H9 (cell line): ENCODE measurements around the gene PTPMT1. TPM values are rescaled to one million over a fixed set of nuclear protein-coding genes. Genes with fewer than 3 reads are reported as not detected.
A peak's percentile ranks its signal among the peaks of the same experiment; 100 is the strongest.

Experiments used
- DNase-seq: peaks from one replicate; pipeline ENCODE4 v3.0.0-alpha.2; 2017
- H2AFZ ChIP-seq: one replicate; pipeline ENCODE4 v1.6.1; 2013; ENCODE audit warnings: mild to moderate bottlenecking, low read length, control low read depth, moderate library complexity
- H2AK5ac ChIP-seq: 2 replicates; pipeline ENCODE4 v1.6.1; 2013; ENCODE audit warnings: low read length, control low read depth, mixed read lengths; ENCODE audit not compliant: insufficient read length
- H2BK120ac ChIP-seq: one replicate; pipeline ENCODE4 v1.6.1; 2013; ENCODE audit warnings: low read depth, mild to moderate bottlenecking, low read length, control low read depth, inconsistent platforms; ENCODE audit not compliant: poor library complexity, severe bottlenecking
- H2BK12ac ChIP-seq: 2 replicates; pipeline ENCODE4 v1.6.1; 2013; ENCODE audit warnings: low read length, control low read depth, mixed read lengths, low read depth; ENCODE audit not compliant: insufficient read length
- H2BK15ac ChIP-seq: 2 replicates; pipeline ENCODE4 v1.6.1; 2013; ENCODE audit warnings: low read depth, low read length, control low read depth
- H2BK20ac ChIP-seq: one replicate; pipeline ENCODE4 v1.6.1; 2013; ENCODE audit warnings: low read depth, mild to moderate bottlenecking, low read length, control low read depth, inconsistent platforms; ENCODE audit not compliant: poor library complexity, severe bottlenecking
- H2BK5ac ChIP-seq: 2 replicates; pipeline ENCODE4 v1.6.1; 2013; ENCODE audit warnings: low read length, control low read depth, mixed read lengths; ENCODE audit not compliant: insufficient read length
- H3K14ac ChIP-seq: 2 replicates; pipeline ENCODE4 v1.6.1; 2013; ENCODE audit warnings: low read length, control low read depth; ENCODE audit not compliant: insufficient read depth
- H3K18ac ChIP-seq: 2 replicates; pipeline ENCODE4 v1.6.1; 2013; ENCODE audit warnings: low read depth, mild to moderate bottlenecking, mixed read lengths, low read length, control low read depth; ENCODE audit not compliant: insufficient read length
- H3K23ac ChIP-seq: 2 replicates; pipeline ENCODE4 v1.6.1; 2013; ENCODE audit warnings: low read length, control low read depth, mixed read lengths, low read depth; ENCODE audit not compliant: insufficient read length
- H3K23me2 ChIP-seq: 2 replicates; pipeline ENCODE4 v1.6.1; 2013; ENCODE audit warnings: low read depth, mild to moderate bottlenecking, mixed read lengths, low read length, control low read depth; ENCODE audit not compliant: insufficient read length, poor library complexity, severe bottlenecking
- H3K27ac ChIP-seq: 2 replicates; pipeline ENCODE4 v1.5.1; 2013; ENCODE audit warnings: low read length, control low read depth, mixed read lengths, low read depth; ENCODE audit not compliant: insufficient read length
- H3K27me3 ChIP-seq: 2 replicates; pipeline ENCODE4 v1.6.1; 2013; ENCODE audit warnings: low read length, control low read depth, inconsistent platforms; ENCODE audit not compliant: insufficient read depth
- H3K4ac ChIP-seq: 2 replicates; pipeline ENCODE4 v1.6.1; 2013; ENCODE audit warnings: low read depth, mild to moderate bottlenecking, control low read depth, inconsistent platforms, low read length, moderate library complexity
- H3K4me1 ChIP-seq: 2 replicates; pipeline ENCODE4 v1.6.1; 2013; ENCODE audit warnings: low read length, control low read depth, inconsistent platforms; ENCODE audit not compliant: insufficient read depth
- H3K4me2 ChIP-seq: 2 replicates; pipeline ENCODE4 v1.6.1; 2013; ENCODE audit warnings: low read length, control low read depth, mixed read lengths; ENCODE audit not compliant: insufficient read length, insufficient read depth
- H3K56ac ChIP-seq: 2 replicates; pipeline ENCODE4 v1.6.1; 2013; ENCODE audit warnings: low read depth, mild to moderate bottlenecking, mixed read lengths, low read length, control low read depth; ENCODE audit not compliant: insufficient read length
- H3K79me1 ChIP-seq: 2 replicates; pipeline ENCODE4 v1.6.1; 2013; ENCODE audit warnings: low read depth, mild to moderate bottlenecking, moderate library complexity, low read length, control low read depth, inconsistent platforms; ENCODE audit not compliant: insufficient read depth, poor library complexity, severe bottlenecking
- H3K79me2 ChIP-seq: 2 replicates; pipeline ENCODE4 v1.6.1; 2013; ENCODE audit warnings: low read length, control low read depth, inconsistent platforms; ENCODE audit not compliant: insufficient read depth
- H3K9ac ChIP-seq: 2 replicates; pipeline ENCODE4 v1.6.1; 2013; ENCODE audit warnings: low read length, control low read depth, mixed read lengths; ENCODE audit not compliant: insufficient read length; ENCODE audit errors: extremely low read depth
- H3K9me3 ChIP-seq: one replicate; pipeline ENCODE4 v1.6.1; 2013; ENCODE audit warnings: low read depth, low read length, inconsistent platforms; ENCODE audit not compliant: control insufficient read depth
- H3T11ph ChIP-seq: one replicate; pipeline ENCODE4 v1.6.1; 2013; ENCODE audit warnings: mild to moderate bottlenecking, low read length, control low read depth, inconsistent platforms
- H4K20me1 ChIP-seq: one replicate; pipeline ENCODE4 v1.6.1; 2013; ENCODE audit not compliant: control insufficient read depth, insufficient read length, insufficient read depth
- H4K5ac ChIP-seq: 2 replicates; pipeline ENCODE4 v1.6.1; 2013; ENCODE audit warnings: low read depth, mild to moderate bottlenecking, mixed read lengths, low read length, control low read depth; ENCODE audit not compliant: insufficient read length
- H4K8ac ChIP-seq: replicated peaks from 2 replicates; pipeline ENCODE4 v1.6.1; 2013; ENCODE audit warnings: low read length, control low read depth, mixed read lengths, low read depth; ENCODE audit not compliant: insufficient read length
- H4K91ac ChIP-seq: 2 replicates; pipeline ENCODE4 v1.6.1; 2013; ENCODE audit warnings: low read depth, mild to moderate bottlenecking, moderate library complexity, mixed read lengths, low read length, control low read depth; ENCODE audit not compliant: insufficient read length
- H3K27ac Mint-ChIP-seq, 3 experiments: 2 replicates in 2 of 3; 3 replicates in 1 of 3; pipeline ENCODE4 v1.8.0; 2020 to 2021; ENCODE audit warnings: mixed read lengths in 3 of 3, mild to moderate bottlenecking in 1 of 3, moderate library complexity in 1 of 3
- H3K27me3 Mint-ChIP-seq: 2 replicates; pipeline ENCODE4 v1.8.0; 2021; ENCODE audit warnings: low read depth, mild to moderate bottlenecking, moderate library complexity, mixed read lengths
- H3K36me3 Mint-ChIP-seq, 3 experiments: 2 replicates in 2 of 3; 3 replicates in 1 of 3; pipeline ENCODE4 v1.8.0; 2020 to 2021; ENCODE audit warnings: low read depth in 3 of 3, mixed read lengths in 3 of 3; ENCODE audit not compliant: insufficient read depth in 1 of 3
- H3K4me1 Mint-ChIP-seq, 2 experiments: 2 replicates each; pipeline ENCODE4 v1.8.0; 2020; ENCODE audit warnings: mixed read lengths in 2 of 2
- H3K4me3 Mint-ChIP-seq, 2 experiments: 2 replicates in 1 of 2; 3 replicates in 1 of 2; pipeline ENCODE4 v1.8.0; 2020 to 2021; ENCODE audit warnings: mild to moderate bottlenecking in 2 of 2, mixed read lengths in 2 of 2, moderate library complexity in 1 of 2
- H3K9me3 Mint-ChIP-seq, 2 experiments: 2 replicates in 1 of 2; 3 replicates in 1 of 2; pipeline ENCODE4 v1.8.0; 2020; ENCODE audit warnings: mild to moderate bottlenecking in 2 of 2, mixed read lengths in 2 of 2, moderate library complexity in 1 of 2
- WGBS: extraction: QIAGEN DNeasy Blood & Tissue Kit; methylation state at CpG from one replicate; pipeline ENCODE4 v1.1.7; 2013; ENCODE audit warnings: missing lambda C conversion rate, low lambda C conversion rate, mixed read lengths; ENCODE audit not compliant: insufficient read length; ENCODE audit errors: extremely low coverage; 5-methylcytosine and 5-hydroxymethylcytosine counted together
- total RNA-seq: library from RNA; stranded (reverse); gene quantifications from 2 replicates; pipeline ENCODE4 v1.2.1, GENCODE V29; 2021
- TF ChIP-seq, protein P1 (sequence below): fragments of 200-600 bp; sonication (generic); conservative IDR thresholded peaks from 3 replicates; pipeline ENCODE4 v1.8.0; 2021; ENCODE audit warnings: antibody characterized with exemption, mild to moderate bottlenecking

The PTPMT1 gene
- total RNA-seq, 1 experiment from 2014 or later, result 72.9 TPM

DNA sequence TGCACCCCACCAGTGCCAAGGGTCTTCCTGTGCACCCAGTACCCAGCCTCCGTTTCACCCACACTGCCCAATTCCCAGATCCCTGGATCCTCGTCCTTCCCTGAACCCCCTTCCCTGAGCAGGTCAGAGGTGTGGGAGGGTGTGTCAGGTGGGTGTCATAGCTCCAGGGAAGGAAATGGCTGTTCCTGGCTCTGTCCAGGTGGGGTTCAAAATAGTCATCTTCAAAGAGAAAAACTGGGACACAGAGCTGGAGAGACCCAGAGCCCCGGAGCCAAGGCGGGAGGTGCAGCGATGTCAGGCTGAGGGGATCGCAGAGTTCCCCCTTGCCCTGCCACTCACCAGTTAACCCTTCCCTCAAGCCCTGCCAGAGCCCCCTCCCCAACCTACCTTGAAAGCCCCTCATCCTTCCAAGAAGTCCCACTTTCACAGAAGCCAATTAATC, 28.1 kb downstream of the PTPMT1 start:
- H3K27ac Mint-ChIP-seq, result no peak overlapping the region
- H3K27ac ChIP-seq, result no peak overlapping the region
- peaks cover 13% of the 10 kb centered on the region for H3K23me2 ChIP-seq
- H3K14ac ChIP-seq, result no peak overlapping the region; the same call in 1 of the 2 replicates
- H4K20me1 ChIP-seq, result no peaks in the 10 kb centered on the region
- DNase-seq, result no peak
- H3K4me1 ChIP-seq, result no peaks in the 10 kb centered on the region
- H3K4ac ChIP-seq, result no peak overlapping the region
- H3K23ac ChIP-seq, result no peak overlapping the region
- peak overlapping the region; percentile 89 for H3K4me2 ChIP-seq
- peaks cover 41% of the 10 kb centered on the region for H3K27me3 Mint-ChIP-seq
- no peak overlapping the region for H2BK5ac ChIP-seq
- TF ChIP-seq, protein P1, sequence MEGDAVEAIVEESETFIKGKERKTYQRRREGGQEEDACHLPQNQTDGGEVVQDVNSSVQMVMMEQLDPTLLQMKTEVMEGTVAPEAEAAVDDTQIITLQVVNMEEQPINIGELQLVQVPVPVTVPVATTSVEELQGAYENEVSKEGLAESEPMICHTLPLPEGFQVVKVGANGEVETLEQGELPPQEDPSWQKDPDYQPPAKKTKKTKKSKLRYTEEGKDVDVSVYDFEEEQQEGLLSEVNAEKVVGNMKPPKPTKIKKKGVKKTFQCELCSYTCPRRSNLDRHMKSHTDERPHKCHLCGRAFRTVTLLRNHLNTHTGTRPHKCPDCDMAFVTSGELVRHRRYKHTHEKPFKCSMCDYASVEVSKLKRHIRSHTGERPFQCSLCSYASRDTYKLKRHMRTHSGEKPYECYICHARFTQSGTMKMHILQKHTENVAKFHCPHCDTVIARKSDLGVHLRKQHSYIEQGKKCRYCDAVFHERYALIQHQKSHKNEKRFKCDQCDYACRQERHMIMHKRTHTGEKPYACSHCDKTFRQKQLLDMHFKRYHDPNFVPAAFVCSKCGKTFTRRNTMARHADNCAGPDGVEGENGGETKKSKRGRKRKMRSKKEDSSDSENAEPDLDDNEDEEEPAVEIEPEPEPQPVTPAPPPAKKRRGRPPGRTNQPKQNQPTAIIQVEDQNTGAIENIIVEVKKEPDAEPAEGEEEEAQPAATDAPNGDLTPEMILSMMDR, result no peak
- no peak overlapping the region for H3K56ac ChIP-seq
- no peak overlapping the region for H3K9ac ChIP-seq
- no peak overlapping the region for H2BK120ac ChIP-seq
- no peaks in the 10 kb centered on the region for H3K9me3 Mint-ChIP-seq
- H4K5ac ChIP-seq, result no peak overlapping the region
- H2BK15ac ChIP-seq, result no peak overlapping the region
- H3K79me2 ChIP-seq, result no peaks in the 10 kb centered on the region
- H3K27me3 ChIP-seq, result peaks cover 10% of the 10 kb centered on the region; the same call in 1 of the 2 replicates
- no peak overlapping the region for H2AFZ ChIP-seq
- H2AK5ac ChIP-seq, result no peak overlapping the region
- no CpG with 5 or more reads among the region's 6 CpGs for WGBS
- H3K4me1 Mint-ChIP-seq, result peaks cover 14 to 22% of the 10 kb centered on the region in 2 experiments
- H3K4me3 Mint-ChIP-seq, result peak overlapping the region; percentile 73 to 93
- H3T11ph ChIP-seq, result no peak overlapping the region
- no peak overlapping the region for H2BK20ac ChIP-seq
- no peak overlapping the region for H3K18ac ChIP-seq
- no peaks in the 10 kb centered on the region; a peak in 1 of 7 replicates for H3K36me3 Mint-ChIP-seq
- H3K9me3 ChIP-seq, result no peaks in the 10 kb centered on the region
- H3K79me1 ChIP-seq, result no peaks in the 10 kb centered on the region
- no peak overlapping the region for H4K91ac ChIP-seq
- no peak overlapping the region for H4K8ac ChIP-seq
- H2BK12ac ChIP-seq, result no peak overlapping the region
